Psoas muscle (tissue), 8 donors: Measurements from ENCODE around the gene IQSEC1. TPM values are rescaled to one million over a fixed set of nuclear protein-coding genes. Genes with fewer than 3 reads are reported as not detected.

ENCODE experiments used
- ATAC-seq, 4 donors: fragments of 200-7000 bp; cut with Tn5 transposase; one replicate each; pipeline ENCODE4 v1.9.1; 2020; ENCODE audit warnings: moderate library complexity in 3 of 4, mild to moderate bottlenecking in 2 of 4
- DNase-seq, 2 donors: peaks; one replicate each; pipeline ENCODE4 v3.0.0-alpha.2; 2020
- H3K27ac ChIP-seq: fragments of 200-600 bp; one replicate; pipeline ENCODE4 v1.8.0; 2022
- H3K27me3 ChIP-seq, 3 donors: fragments of 200-600 bp in 1 of 3; one replicate each; pipeline versions ENCODE4 v1.6.1 to v1.8.0; 2013 to 2022; ENCODE audit warnings: low read length in 2 of 3, mild to moderate bottlenecking in 2 of 3, moderate library complexity in 1 of 3; ENCODE audit not compliant: insufficient read depth in 3 of 3
- H3K36me3 ChIP-seq, 2 donors: fragments of 200-600 bp in 1 of 2; one replicate each; pipeline versions ENCODE4 v1.6.1 to v1.8.0; 2013 to 2022; ENCODE audit warnings: low read depth in 1 of 2, mild to moderate bottlenecking in 1 of 2, moderate library complexity in 1 of 2; ENCODE audit not compliant: insufficient read depth in 1 of 2
- H3K4me1 ChIP-seq: fragments of 200-600 bp; one replicate; pipeline ENCODE4 v1.8.0; 2022
- H3K4me3 ChIP-seq: fragments of 200-600 bp; one replicate; pipeline ENCODE4 v1.8.0; 2022; ENCODE audit warnings: mild to moderate bottlenecking
- H3K9me3 ChIP-seq: fragments of 200-600 bp; one replicate; pipeline ENCODE4 v1.8.0; 2022
- WGBS, 3 donors: extraction: QIAGEN DNeasy Blood & Tissue Kit; methylation state at CpG; one replicate each; pipeline versions ENCODE4 v1.1.6 to v1.1.7; 2013; 5-methylcytosine and 5-hydroxymethylcytosine counted together
- intact Hi-C, 2 donors: fragments of 100-400 bp; cut with DNase I; formaldehyde crosslinking; loops; one replicate each; pipeline versions ENCODE4 v1.11.0 to v1.14.2; 2022
- polyA plus RNA-seq, 3 donors: library from polyadenylated mRNA; stranded (reverse); fragments of 200-250 nt; gene quantifications; one replicate each; pipeline ENCODE4 v1.2.3, GENCODE V29; 2013
- total RNA-seq, 4 donors: library from RNA; stranded (reverse); fragmentation: NEBNext Ultra II Directional in 2 of 4; extraction: Animal tissue kit (Norgen Biotek cat#: 25700) in 2 of 4; gene quantifications; one replicate each; pipeline versions ENCODE4 v1.2.1 to v1.2.4, GENCODE V29; 2021 to 2023
- TF ChIP-seq, protein P1 (sequence below): fragments of 200-600 bp; IDR thresholded peaks from one replicate; pipeline ENCODE4 v1.8.0; 2022; ENCODE audit warnings: antibody characterized with exemption
- donor health status: healthy with polysubstance abuse.
- donor health status: DM: no; HTN: no; CAD: no; lungs with moderate emphysema.
- donor health status: Bipolar disorder and iron deficiency.
- donor health status: healthy.
- donor health status: DM: yes; HTN: yes; CAD: no.
- donor health status: DM: no; HTN: no; CAD: no.
- donor health status: DM: no; HTN: no; CAD: no.
- donor health status: DM: yes; HTN: yes; CAD: no.

The IQSEC1 gene
- total and polyA plus RNA-seq, 7 donors = 8.6 to 45.4 (median 28.0) TPM

DNA sequence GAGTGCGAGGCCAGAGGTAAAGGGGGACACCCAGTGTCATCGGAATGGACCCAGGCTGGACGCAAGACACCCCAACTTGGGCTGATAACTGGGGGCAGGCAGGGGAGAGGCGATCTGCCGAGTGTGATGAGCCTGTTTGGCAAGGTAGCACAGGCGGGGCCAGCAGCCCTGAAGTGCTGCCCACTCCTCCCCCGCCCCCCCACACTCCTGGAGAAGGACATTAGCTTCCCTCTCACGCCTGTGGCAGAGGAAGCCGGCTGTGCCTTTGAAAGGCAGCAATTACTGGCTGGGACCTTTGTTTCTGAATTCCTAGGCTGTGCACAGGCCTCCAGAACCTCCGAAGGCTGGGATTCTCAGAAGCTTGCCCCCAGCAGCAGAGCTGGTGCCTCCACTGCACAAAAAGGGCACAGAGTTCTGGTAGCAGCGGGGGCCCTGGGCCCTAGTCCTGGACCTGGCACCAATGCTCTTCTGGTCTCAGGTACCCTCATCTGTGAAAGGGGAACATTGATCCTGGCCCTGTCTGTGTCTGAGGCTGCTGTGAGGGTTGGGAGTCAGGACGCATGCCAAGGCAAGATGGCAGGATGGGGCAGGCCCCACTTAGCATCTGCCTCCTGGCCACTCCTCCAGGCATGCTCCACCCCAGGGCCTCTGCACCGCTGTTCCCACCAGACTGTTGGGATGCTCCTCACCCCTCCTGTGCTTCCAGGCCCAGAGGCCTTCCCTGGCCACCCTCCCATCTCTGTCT is 28.6 kb downstream of the IQSEC1 start:
- TF ChIP-seq, protein P1, sequence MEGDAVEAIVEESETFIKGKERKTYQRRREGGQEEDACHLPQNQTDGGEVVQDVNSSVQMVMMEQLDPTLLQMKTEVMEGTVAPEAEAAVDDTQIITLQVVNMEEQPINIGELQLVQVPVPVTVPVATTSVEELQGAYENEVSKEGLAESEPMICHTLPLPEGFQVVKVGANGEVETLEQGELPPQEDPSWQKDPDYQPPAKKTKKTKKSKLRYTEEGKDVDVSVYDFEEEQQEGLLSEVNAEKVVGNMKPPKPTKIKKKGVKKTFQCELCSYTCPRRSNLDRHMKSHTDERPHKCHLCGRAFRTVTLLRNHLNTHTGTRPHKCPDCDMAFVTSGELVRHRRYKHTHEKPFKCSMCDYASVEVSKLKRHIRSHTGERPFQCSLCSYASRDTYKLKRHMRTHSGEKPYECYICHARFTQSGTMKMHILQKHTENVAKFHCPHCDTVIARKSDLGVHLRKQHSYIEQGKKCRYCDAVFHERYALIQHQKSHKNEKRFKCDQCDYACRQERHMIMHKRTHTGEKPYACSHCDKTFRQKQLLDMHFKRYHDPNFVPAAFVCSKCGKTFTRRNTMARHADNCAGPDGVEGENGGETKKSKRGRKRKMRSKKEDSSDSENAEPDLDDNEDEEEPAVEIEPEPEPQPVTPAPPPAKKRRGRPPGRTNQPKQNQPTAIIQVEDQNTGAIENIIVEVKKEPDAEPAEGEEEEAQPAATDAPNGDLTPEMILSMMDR = no peak
- Histone ChIP-seq H3K4me3 (no peak overlapping the region), H3K9me3 (no peaks in the 10 kb centered on the region), H3K27me3 (no peaks in the 10 kb centered on the region), H3K4me1 (no peaks in the 10 kb centered on the region), H3K36me3 (no peaks in the 10 kb centered on the region), H3K27ac (no peak overlapping the region)
- DNase-seq = no peak
- 86 to 93% (median 89%) methylated on average over 11 to 13 of the region's 13 CpGs for WGBS, 3 donors
- intact Hi-C loops = no loop called here
- ATAC-seq = no peak

DNA sequence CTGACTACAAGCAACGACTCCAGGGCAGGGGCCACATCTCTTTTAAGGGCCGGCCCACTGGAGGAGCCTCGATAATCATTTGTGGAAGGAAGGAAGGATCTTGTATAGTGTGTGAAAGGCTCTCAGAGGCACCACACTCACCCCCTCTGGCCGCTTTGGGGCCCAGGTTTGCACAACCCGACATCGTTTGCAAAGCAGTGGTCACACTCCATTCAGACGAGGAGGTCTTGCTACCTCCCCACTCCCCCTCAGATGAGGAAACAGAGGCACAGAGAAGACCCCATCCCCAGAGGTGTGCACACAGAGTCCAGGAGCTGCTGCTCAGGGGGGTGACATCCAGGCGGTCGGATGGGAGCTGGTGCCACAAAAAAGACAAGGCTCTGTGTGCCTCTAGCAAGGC is 29.6 kb downstream of the IQSEC1 start:
- Histone ChIP-seq H3K27ac (no peak overlapping the region), H3K9me3 (no peaks in the 10 kb centered on the region), H3K27me3 (no peaks in the 10 kb centered on the region), H3K36me3 (no peaks in the 10 kb centered on the region), H3K4me3 (no peak overlapping the region), H3K4me1 (no peaks in the 10 kb centered on the region)
- intact Hi-C loops = no loop called here
- 91 to 94% (median 94%) methylated on average over 9 of the region's 9 CpGs for WGBS, 3 donors
- TF ChIP-seq, protein P1 = no peak
- ATAC-seq (no peak), DNase-seq (no peak)

DNA sequence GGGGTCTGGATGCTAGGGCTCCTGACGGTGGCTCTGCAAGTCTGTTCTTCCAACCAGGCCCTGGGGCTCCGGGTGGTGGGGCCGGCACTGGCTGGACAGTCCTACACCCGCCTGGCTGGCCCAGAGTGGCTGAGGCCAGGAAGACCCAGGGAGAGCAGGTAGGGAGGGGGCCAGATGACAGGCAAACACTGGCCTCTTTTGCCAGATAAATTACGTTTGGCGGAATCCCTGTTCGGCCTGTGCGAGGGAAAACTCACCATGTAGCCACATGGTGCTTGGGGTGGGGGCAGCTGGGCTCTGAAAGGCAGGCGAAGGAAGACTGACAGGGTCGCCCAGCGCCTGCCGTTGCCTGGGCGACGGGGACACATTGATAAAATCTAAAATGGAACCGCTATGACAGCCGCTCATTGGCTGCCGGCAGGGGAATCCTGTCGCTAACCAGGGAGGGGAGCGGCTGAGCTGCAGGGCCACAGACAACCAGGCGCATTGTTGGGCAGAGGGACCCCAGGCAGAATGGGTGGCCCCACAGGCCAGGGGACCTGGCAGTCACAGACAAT is 30.4 kb downstream of the IQSEC1 start:
- TF ChIP-seq, protein P1 = no peak
- H3K4me1 ChIP-seq = no peaks in the 10 kb centered on the region
- ATAC-seq (no peak), DNase-seq (no peak)
- H3K9me3 ChIP-seq = no peaks in the 10 kb centered on the region
- H3K27me3 ChIP-seq = no peaks in the 10 kb centered on the region
- intact Hi-C loops = no loop called here
- no peak overlapping the region for H3K4me3 ChIP-seq
- no peaks in the 10 kb centered on the region for H3K36me3 ChIP-seq
- H3K27ac ChIP-seq = no peak overlapping the region
- 91 to 96% (median 94%) methylated on average over 18 to 20 of the region's 20 CpGs for WGBS, 3 donors

DNA sequence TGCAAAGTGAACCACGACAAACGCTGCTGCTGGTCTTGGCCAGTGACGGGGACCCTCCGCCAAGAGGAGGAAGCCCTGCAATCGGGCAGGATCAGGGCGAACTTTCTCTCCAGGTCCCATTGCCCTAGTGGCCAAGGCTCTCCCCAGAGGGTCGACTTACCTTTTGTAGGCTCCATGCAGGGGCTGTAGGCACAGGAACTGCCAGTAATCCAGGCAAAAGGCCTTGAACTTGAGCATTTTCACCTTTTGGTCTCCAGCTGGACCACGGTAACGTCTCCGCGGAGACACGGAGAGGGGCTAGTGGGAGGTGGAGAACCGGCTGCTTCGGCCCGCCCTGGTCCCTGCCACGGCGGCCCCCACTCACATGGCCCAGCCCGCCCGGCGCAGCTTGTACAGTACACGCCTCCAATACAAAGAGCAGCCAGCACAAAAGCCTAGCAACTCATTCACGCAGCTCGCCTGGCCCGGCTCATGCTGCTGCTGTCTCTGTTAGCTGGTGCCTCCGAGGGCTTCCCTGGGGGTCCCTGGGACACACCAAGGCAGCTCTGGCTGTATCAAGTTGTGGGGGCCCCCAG is 31.0 kb downstream of the IQSEC1 start:
- Histone ChIP-seq H3K27ac (no peak overlapping the region), H3K9me3 (no peaks in the 10 kb centered on the region), H3K36me3 (no peaks in the 10 kb centered on the region), H3K27me3 (no peaks in the 10 kb centered on the region), H3K4me3 (no peak overlapping the region), H3K4me1 (no peaks in the 10 kb centered on the region)
- ATAC-seq (no peak), DNase-seq (no peak)
- TF ChIP-seq, protein P1 = no peak
- WGBS, 3 donors = 84 to 90% (median 89%) methylated on average over 25 of the region's 25 CpGs
- intact Hi-C loops = no loop called here
